LNCaP clone FGC (cell line): ENCODE measurements around the gene MOXD1.

Experiments used
- DNase-seq: peaks from one replicate; pipeline ENCODE4 v3.0.0-alpha.2; 2011; ENCODE audit warnings: low read depth
- H3K4me3 ChIP-seq: 2 replicates; pipeline ENCODE4 v1.5.1; 2011; ENCODE audit warnings: mild to moderate bottlenecking, low read depth, low read length, control low read depth
- TF ChIP-seq, protein P1 (sequence below): IDR thresholded peaks from 2 replicates; pipeline ENCODE4 v1.5.1; 2012; ENCODE audit warnings: mild to moderate bottlenecking; ENCODE audit not compliant: control insufficient read depth, insufficient read depth; ENCODE audit errors: extremely low read depth

The MOXD1 gene

DNA sequence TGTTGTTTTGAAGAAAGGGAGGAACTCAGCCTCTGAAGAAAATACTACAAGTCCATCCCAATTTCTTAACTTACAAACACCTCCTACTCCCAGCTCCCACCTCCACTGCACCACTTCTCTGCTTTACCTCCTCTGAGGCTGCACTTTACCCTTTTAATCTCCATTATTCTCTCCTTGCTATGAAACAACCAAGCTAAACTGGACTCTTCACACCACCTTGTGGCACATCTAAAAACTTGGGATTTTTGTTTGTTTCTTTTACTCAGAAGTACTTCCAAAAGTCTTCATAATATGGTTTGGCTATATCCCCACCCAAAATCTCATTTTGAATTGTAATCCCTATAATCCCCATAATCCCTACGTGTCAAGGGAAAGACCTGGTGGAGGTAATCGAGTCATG, 142.2 kb downstream of the MOXD1 start:
- DNase-seq, result no peak
- no peak overlapping the region for H3K4me3 ChIP-seq
- TF ChIP-seq, protein P1, sequence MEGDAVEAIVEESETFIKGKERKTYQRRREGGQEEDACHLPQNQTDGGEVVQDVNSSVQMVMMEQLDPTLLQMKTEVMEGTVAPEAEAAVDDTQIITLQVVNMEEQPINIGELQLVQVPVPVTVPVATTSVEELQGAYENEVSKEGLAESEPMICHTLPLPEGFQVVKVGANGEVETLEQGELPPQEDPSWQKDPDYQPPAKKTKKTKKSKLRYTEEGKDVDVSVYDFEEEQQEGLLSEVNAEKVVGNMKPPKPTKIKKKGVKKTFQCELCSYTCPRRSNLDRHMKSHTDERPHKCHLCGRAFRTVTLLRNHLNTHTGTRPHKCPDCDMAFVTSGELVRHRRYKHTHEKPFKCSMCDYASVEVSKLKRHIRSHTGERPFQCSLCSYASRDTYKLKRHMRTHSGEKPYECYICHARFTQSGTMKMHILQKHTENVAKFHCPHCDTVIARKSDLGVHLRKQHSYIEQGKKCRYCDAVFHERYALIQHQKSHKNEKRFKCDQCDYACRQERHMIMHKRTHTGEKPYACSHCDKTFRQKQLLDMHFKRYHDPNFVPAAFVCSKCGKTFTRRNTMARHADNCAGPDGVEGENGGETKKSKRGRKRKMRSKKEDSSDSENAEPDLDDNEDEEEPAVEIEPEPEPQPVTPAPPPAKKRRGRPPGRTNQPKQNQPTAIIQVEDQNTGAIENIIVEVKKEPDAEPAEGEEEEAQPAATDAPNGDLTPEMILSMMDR, result peak; percentile 40; the same call in 1 of the 2 replicates

- peak; percentile 88 for DNase-seq
Measured at GRCh38 chr6:132257561-132257960, 143.7 kb downstream of the MOXD1 start.

DNA sequence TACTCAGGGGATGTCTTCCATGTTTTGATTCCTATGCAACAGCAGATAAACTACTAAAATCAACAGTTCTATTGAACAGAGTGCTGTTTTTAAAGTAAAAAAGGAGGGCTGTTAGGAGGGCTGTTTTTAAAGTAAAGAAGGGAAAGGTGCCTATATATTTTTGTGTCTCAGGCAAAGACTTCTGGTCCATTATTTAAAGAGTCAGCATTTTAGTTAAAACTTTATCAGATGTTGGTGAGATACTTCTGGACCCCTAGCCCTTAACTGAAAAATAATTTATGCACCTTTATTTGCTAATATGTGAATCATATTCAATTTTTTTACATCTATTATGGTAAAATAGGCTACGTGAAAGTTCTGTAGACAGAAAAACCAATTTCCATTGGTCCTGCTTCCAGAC, 144.8 kb downstream of the MOXD1 start:
- DNase-seq, result no peak
- TF ChIP-seq, protein P1, result no peak
- H3K4me3 ChIP-seq, result no peak overlapping the region

More at GRCh38 chr6:132257561-132257960, 143.7 kb downstream of the MOXD1 start:
- no peak overlapping the region for H3K4me3 ChIP-seq
- TF ChIP-seq, protein P1, result no peak

GRCh38 chr6:132253906-132254305, 147.4 kb downstream of the MOXD1 start:
- H3K4me3 ChIP-seq, result no peak overlapping the region
- DNase-seq, result no peak
- TF ChIP-seq, protein P1, result no peak

GRCh38 chr6:132253211-132253610, 148.1 kb downstream of the MOXD1 start:
- H3K4me3 ChIP-seq, result no peak overlapping the region
- TF ChIP-seq, protein P1, result no peak
- DNase-seq, result no peak

DNA sequence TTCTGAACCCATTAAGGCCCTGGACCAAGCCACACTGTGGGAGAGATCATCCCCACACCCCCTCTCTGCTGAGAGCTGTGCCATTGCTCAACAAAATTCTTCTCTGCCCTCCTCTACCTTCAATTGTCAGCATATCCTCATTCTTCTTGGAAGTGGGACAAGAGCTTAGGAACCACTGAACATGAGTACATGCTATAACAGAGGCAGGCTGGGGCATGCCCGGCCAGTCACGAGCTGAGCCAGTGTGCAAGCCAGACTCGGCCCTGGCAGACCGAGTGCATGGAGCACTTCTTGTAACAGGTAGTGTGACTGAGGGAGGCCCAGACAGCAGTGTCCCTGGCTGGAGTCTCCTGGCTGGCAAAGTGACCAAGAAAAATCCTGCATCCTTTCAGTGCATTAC, 149.2 kb downstream of the MOXD1 start:
- H3K4me3 ChIP-seq, result no peak overlapping the region
- no peak for DNase-seq
- TF ChIP-seq, protein P1, result no peak

- H3K4me3 ChIP-seq, result no peak overlapping the region
- TF ChIP-seq, protein P1, result no peak
- DNase-seq, result no peak
Measured at GRCh38 chr6:132251711-132252110, 149.6 kb downstream of the MOXD1 start.
